AG04450 (cell line): ENCODE data around the gene ARRDC3. TPM values are rescaled to one million over a fixed set of nuclear protein-coding genes. Genes with fewer than 3 reads are reported as not detected.

Source experiments
- CTCF ChIA-PET: fragments of 300-600, 350-600 bp; formaldehyde crosslinking; extraction: SDS; loops from one replicate; lab custom pipeline; 2022; ENCODE audit warnings: antibody characterized with exemption, inconsistent platforms; lab: Charles Lee
- POLR2A ChIA-PET: fragments of 350-600 bp; formaldehyde crosslinking; extraction: SDS; loops from one replicate; lab custom pipeline; 2021; ENCODE audit warnings: antibody characterized with exemption, inconsistent platforms; lab: Yijun Ruan, JAX
- DNase-seq: peaks from one replicate; pipeline ENCODE4 v3.0.0-alpha.2; 2011; ENCODE audit warnings: low read depth, low spot score
- H3K27ac ChIP-seq: one replicate; pipeline ENCODE4 v1.5.1; 2012; ENCODE audit warnings: low read depth, low read length, control low read depth
- H3K27me3 ChIP-seq: one replicate; pipeline ENCODE4 v1.6.0; 2012; ENCODE audit warnings: low read length; ENCODE audit not compliant: control insufficient read depth, insufficient read depth
- H3K4me3 ChIP-seq: 2 replicates; pipeline ENCODE4 v1.5.1; 2011; ENCODE audit warnings: mild to moderate bottlenecking, low read depth, low read length, control low read depth
- H3K9me3 ChIP-seq: 2 replicates; pipeline ENCODE4 v1.5.1; 2012; ENCODE audit warnings: low read length; ENCODE audit not compliant: control insufficient read depth, insufficient read depth
- CTCF ChIP-seq: IDR thresholded peaks from 2 replicates; pipeline ENCODE4 v1.5.1; 2011; ENCODE audit warnings: low read depth, low read length, control low read depth, inconsistent platforms
- polyA plus RNA-seq: library from polyadenylated mRNA; depleted of rRNA; stranded (reverse); fragments of >200 nt; gene quantifications from 2 replicates; pipeline ENCODE4 v1.2.3, GENCODE V29; 2011

Gene ARRDC3
- polyA plus RNA-seq, 1 experiment: 38.3 TPM

GRCh38 chr5:91366551-91366950 lies 16.6 kb downstream of the ARRDC3 start:
- no peaks in the 10 kb centered on the region for H3K27me3 ChIP-seq
- no peak for TF ChIP-seq CTCF
- H3K9me3 ChIP-seq: no peaks in the 10 kb centered on the region; the same call in 1 of the 2 replicates
- H3K4me3 ChIP-seq: no peak overlapping the region
- no peak overlapping the region for H3K27ac ChIP-seq
- ChIA-PET CTCF (interaction anchor here (0.7 to 1.7 kb wide), 4 partner anchors 18 to 434 kb away, joined by 4 to 12 read pairs (median 8); partner anchors contain the start of gene ARRDC3), POLR2A (interaction anchor here (0.6 to 0.7 kb wide), 3 partner anchors 13 to 72 kb away, joined by 3 to 5 read pairs (median 4); no protein-coding TSS in a partner anchor)
- no peak for DNase-seq

GRCh38 chr5:91365498-91365897 lies 17.6 kb downstream of the ARRDC3 start:
- TF ChIP-seq CTCF: no peak
- no peak for DNase-seq
- Histone ChIP-seq H3K4me3 (no peak overlapping the region), H3K9me3 (no peaks in the 10 kb centered on the region; the same call in 1 of the 2 replicates), H3K27me3 (no peaks in the 10 kb centered on the region), H3K27ac (no peak overlapping the region)
- CTCF ChIA-PET: interaction anchor here (1.2 kb wide), 1 partner anchor 54 kb away, joined by 4 read pairs; no protein-coding TSS in a partner anchor
- POLR2A ChIA-PET: no interaction called here

- Histone ChIP-seq H3K27ac (no peak overlapping the region), H3K9me3 (no peaks in the 10 kb centered on the region; the same call in 1 of the 2 replicates), H3K27me3 (no peaks in the 10 kb centered on the region), H3K4me3 (no peak overlapping the region)
- ChIA-PET CTCF (interaction anchor here (1.4 kb wide), 1 partner anchor 22 kb away, joined by 5 read pairs; no protein-coding TSS in a partner anchor), POLR2A (no interaction called here)
- DNase-seq: no peak
- TF ChIP-seq CTCF: no peak
Observed at GRCh38 chr5:91362935-91363334, 20.2 kb downstream of the ARRDC3 start.

- H3K4me3 ChIP-seq: no peak overlapping the region
- H3K27me3 ChIP-seq: no peaks in the 10 kb centered on the region
- POLR2A ChIA-PET: no interaction called here
- TF ChIP-seq CTCF: no peak
- DNase-seq: no peak
- CTCF ChIA-PET: interaction anchor here (0.6 kb wide), 1 partner anchor 95 kb away, joined by 3 read pairs; no protein-coding TSS in a partner anchor
- no peak overlapping the region for H3K27ac ChIP-seq
- no peaks in the 10 kb centered on the region; the same call in 1 of the 2 replicates for H3K9me3 ChIP-seq
Observed at GRCh38 chr5:91361790-91362189, 21.3 kb downstream of the ARRDC3 start.

DNA sequence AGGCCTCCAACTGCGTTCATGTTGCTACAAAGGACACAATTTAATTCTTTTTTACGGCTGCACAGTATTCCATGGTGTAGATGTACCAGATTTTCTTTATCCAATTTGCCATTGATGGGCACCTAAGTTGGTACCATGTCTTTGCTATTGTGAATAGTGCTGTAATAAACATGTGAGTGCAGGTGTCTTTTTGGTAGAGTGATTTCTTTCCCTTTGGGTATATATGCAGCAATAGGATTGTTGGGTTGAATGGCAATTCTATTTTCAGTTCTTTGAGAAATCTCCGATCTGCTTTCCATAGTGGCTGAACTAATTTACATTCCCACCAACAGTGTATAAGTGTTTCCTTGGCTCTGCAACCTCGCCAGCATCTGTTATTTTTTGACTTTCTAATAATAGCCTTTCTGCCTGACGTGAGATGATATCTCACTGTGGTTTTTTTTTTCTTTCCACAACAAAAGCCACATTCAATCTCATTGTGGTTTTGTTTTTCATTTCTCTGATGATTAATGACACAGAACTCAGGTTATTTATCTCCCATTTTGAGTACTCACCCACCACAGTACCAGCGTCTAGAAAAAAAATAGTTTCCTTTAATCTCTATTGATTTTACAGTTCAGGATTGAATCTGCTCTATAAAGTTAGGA lies 21.9 kb downstream of the ARRDC3 start:
- H3K4me3 ChIP-seq: no peak overlapping the region
- POLR2A ChIA-PET: no interaction called here
- no peaks in the 10 kb centered on the region; the same call in 1 of the 2 replicates for H3K9me3 ChIP-seq
- H3K27ac ChIP-seq: no peak overlapping the region
- DNase-seq: no peak
- CTCF ChIA-PET: no interaction called here
- TF ChIP-seq CTCF: no peak
- no peaks in the 10 kb centered on the region for H3K27me3 ChIP-seq
